Transverse colon (tissue), 4 donors: ENCODE measurements around the gene UNCX.

Source experiments
- CTCF ChIP-seq, 5 experiments: fragments of 200-600 bp in 3 of 5; fragments of 450-650 bp in 2 of 5; sonication (generic) in 3 of 5; IDR thresholded peaks; 1 replicate in 2 of 5; 2 replicates in 3 of 5; pipeline ENCODE4 v1.5.1; 2016 to 2017; ENCODE audit warnings: antibody characterized with exemption in 5 of 5, inconsistent platforms in 3 of 5, mild to moderate bottlenecking in 2 of 5, moderate library complexity in 1 of 5
- EP300 ChIP-seq: sonication (generic); formaldehyde crosslinking; IDR thresholded peaks from one replicate; pipeline ENCODE4 v1.6.1; 2017; ENCODE audit warnings: antibody characterized with exemption, low read depth
- POLR2A ChIP-seq: fragments of 450-650 bp; IDR thresholded peaks from one replicate; pipeline ENCODE4 v1.6.1; 2016; ENCODE audit warnings: antibody characterized with exemption, mild to moderate bottlenecking, moderate library complexity
- POLR2AphosphoS5 ChIP-seq, 3 donors: sonication (generic); formaldehyde crosslinking; IDR thresholded peaks; one replicate each; pipeline ENCODE4 v1.6.1; 2016; ENCODE audit warnings: antibody characterized with exemption in 3 of 3

GRCh38 chr7:1269336-1269890 lies 36.7 kb downstream of the UNCX start:
- TF ChIP-seq CTCF (IDR thresholded peaks at IDR 0.05) (no peak), POLR2A (no peak), EP300 (no peak), POLR2AphosphoS5 (IDR thresholded peaks at IDR 0.05) (no peak)
